H1 (cell line): ENCODE measurements around the gene MAGI2. TPM values are rescaled to one million over a fixed set of nuclear protein-coding genes. Genes with fewer than 3 reads are reported as not detected.

ENCODE experiments used
- BCL11A ChIP-seq, 2 experiments: IDR thresholded peaks; one replicate each; pipeline ENCODE4 v1.6.1; 2011; ENCODE audit warnings: low read depth in 2 of 2, low read length in 2 of 2, mild to moderate bottlenecking in 2 of 2
- CBX5 ChIP-seq: fragments of 300-800, 300-1000 bp; sonication (generic); IDR thresholded peaks from 2 replicates; pipeline ENCODE4 v1.7.1; 2016; ENCODE audit warnings: antibody characterized with exemption, low read length, low read depth
- CHD2 ChIP-seq: IDR thresholded peaks from 2 replicates; pipeline ENCODE4 v1.6.1; 2012; ENCODE audit warnings: low read length, improper control_type of control experiment
- CHD7 ChIP-seq: fragments of 300-600 bp; sonication (generic); IDR thresholded peaks from 2 replicates; pipeline ENCODE4 v1.7.1; 2012; ENCODE audit warnings: low read length, moderate library complexity, mild to moderate bottlenecking, inconsistent platforms; ENCODE audit not compliant: insufficient replicate concordance
- RBBP5 ChIP-seq: IDR thresholded peaks from 2 replicates; pipeline ENCODE4 v1.7.1; 2012; ENCODE audit warnings: low read depth, mild to moderate bottlenecking, inconsistent platforms, low read length, moderate library complexity, borderline replicate concordance
- RNF2 ChIP-seq: fragments of 200-900, 300-1000 bp; sonication (generic); IDR thresholded peaks from 2 replicates; pipeline ENCODE4 v1.7.1; 2016; ENCODE audit warnings: borderline replicate concordance, low read depth, mild to moderate bottlenecking, antibody characterized with exemption, low read length; ENCODE audit not compliant: poor library complexity, severe bottlenecking; ENCODE audit errors: missing control alignments
- SP1 ChIP-seq: IDR thresholded peaks from 2 replicates; pipeline ENCODE4 v1.6.1; 2011; ENCODE audit warnings: low read depth, low read length
- SRF ChIP-seq: IDR thresholded peaks from 2 replicates; pipeline ENCODE4 v1.6.1; 2011; ENCODE audit warnings: mild to moderate bottlenecking, low read depth, low read length, moderate library complexity
- polyA plus RNA-seq, 7 experiments: library from polyadenylated mRNA; depleted of rRNA in 3 of 7; stranded (reverse) in 5 of 7; unstranded in 2 of 7; fragments of >200 nt in 5 of 7; fragments of 200-250 nt in 2 of 7; gene quantifications; 1 replicate in 5 of 7; 2 replicates in 1 of 7; 4 replicates in 1 of 7; pipeline versions ENCODE4 v1.2.1 to v1.2.3, GENCODE V29; 2011 to 2013; ENCODE audit warnings: missing spikeins in 2 of 7, mixed read lengths in 2 of 7
- total RNA-seq: library from RNA; stranded (reverse); fragmentation: NEBNext Ultra II Directional; extraction: Animal tissue kit (Norgen Biotek cat#: 25700); gene quantifications from 2 replicates; pipeline ENCODE4 v1.2.1, GENCODE V29; 2021

Gene MAGI2
- total and polyA plus RNA-seq, 2 of the 8 experiments (the other 6 are each of a cell fraction or from before 2014, with no cell fraction given): 6.0 to 27.3 TPM

DNA sequence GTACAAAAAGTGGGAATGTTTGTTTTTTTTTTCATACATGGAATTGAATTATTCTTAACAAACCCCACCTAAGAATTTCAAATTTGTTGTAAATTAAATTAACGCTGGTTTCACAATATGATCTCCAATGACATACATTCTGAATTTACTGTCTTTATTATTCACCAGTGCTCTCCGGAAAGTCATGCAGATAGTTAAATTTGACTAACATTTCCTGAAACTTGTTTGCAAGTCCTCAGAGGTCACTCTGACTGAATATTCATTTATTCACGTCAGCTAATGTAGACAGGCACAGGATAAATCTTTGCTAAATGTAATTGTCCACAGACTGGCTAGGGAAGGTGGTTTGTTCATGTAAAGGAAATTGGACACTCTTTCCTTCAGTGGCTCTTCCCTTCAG lies 924.5 kb downstream of the MAGI2 start (continued):
- TF ChIP-seq CHD7 (no peak), CBX5 (no peak), RBBP5 (no peak), SRF (no peak), SP1 (no peak), BCL11A (IDR thresholded peaks at IDR 0.05; ENCODE audit: low read depth in 2 of 2, low read length in 2 of 2) (no peak), CHD2 (no peak), RNF2 (no peak)
